Measurements from ENCODE around the gene KYAT1.

DNA sequence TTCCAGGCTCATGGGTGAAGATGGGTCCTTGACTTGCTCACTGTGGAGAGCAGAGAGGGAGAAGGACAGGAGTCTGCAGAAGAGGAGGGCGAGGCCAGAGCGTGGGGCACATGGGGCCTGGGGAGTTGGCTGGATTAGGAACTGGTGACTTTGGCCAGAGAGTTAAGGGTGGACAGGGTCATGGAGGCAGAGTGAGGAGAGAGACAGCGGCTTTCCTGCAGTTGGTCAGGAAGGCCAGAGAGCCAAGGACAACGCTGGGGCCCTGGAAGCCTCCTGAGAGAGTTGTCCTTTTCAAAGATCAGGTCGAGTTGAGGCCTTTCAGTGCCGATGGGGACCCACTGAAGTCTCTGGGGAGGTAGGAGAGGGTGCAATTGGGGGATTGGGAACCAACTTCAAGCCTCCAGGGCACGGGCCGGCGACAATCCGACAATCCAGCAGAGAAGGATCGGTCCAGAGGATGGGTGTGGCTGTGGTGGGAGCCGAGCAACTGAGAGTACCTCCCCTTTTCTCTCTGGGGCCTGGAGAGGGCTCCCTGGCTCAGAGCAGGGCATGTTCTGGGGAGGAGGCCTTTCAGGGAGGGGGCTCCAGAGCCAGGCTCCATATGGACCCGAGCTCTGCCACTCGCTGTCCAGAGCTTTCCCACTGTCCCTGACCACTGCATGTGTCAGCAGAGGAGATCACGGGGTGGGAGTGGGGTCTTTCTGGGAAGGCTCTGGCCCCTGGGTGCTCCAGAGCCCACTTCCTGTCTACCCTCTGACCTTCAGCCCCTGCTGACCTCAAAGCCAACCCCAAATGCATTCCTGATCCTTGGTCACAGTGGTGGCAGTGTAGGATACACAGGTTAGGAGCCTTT lies 31.5 kb upstream of the KYAT1 start:
- TF ChIP-seq, protein P1, sequence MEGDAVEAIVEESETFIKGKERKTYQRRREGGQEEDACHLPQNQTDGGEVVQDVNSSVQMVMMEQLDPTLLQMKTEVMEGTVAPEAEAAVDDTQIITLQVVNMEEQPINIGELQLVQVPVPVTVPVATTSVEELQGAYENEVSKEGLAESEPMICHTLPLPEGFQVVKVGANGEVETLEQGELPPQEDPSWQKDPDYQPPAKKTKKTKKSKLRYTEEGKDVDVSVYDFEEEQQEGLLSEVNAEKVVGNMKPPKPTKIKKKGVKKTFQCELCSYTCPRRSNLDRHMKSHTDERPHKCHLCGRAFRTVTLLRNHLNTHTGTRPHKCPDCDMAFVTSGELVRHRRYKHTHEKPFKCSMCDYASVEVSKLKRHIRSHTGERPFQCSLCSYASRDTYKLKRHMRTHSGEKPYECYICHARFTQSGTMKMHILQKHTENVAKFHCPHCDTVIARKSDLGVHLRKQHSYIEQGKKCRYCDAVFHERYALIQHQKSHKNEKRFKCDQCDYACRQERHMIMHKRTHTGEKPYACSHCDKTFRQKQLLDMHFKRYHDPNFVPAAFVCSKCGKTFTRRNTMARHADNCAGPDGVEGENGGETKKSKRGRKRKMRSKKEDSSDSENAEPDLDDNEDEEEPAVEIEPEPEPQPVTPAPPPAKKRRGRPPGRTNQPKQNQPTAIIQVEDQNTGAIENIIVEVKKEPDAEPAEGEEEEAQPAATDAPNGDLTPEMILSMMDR (IDR thresholded peaks at IDR 0.05): no peak
- no peak for TF ChIP-seq POLR2A (IDR thresholded peaks at IDR 0.05)
- no peak for TF ChIP-seq EP300 (IDR thresholded peaks at IDR 0.05)
